Ishikawa (cell line): ENCODE data around the gene HYAL1.

Experiments
- CEBPB ChIP-seq: IDR thresholded peaks from 2 replicates; pipeline ENCODE4 v1.6.1; 2012
- CREB1 ChIP-seq: IDR thresholded peaks from 2 replicates; pipeline ENCODE4 v1.6.1; 2012; ENCODE audit warnings: low read depth
- EGR1 ChIP-seq: IDR thresholded peaks from 2 replicates; pipeline ENCODE4 v1.6.1; 2012
- EP300 ChIP-seq: IDR thresholded peaks from 2 replicates; pipeline ENCODE4 v1.6.1; 2012; ENCODE audit warnings: borderline replicate concordance
- FOXM1 ChIP-seq: IDR thresholded peaks from 2 replicates; pipeline ENCODE4 v1.6.1; 2012; ENCODE audit warnings: low read depth, borderline replicate concordance
- NFIC ChIP-seq: IDR thresholded peaks from 2 replicates; pipeline ENCODE4 v1.6.1; 2012
- RAD21 ChIP-seq: IDR thresholded peaks from 2 replicates; pipeline ENCODE4 v1.6.1; 2012; ENCODE audit warnings: low read depth
- TAF1 ChIP-seq: IDR thresholded peaks from 2 replicates; pipeline ENCODE4 v1.6.1; 2012; ENCODE audit warnings: low read depth, mild to moderate bottlenecking
- TCF12 ChIP-seq: IDR thresholded peaks from 2 replicates; pipeline ENCODE4 v1.6.1; 2012; ENCODE audit warnings: low read depth
- TEAD4 ChIP-seq: IDR thresholded peaks from 2 replicates; pipeline ENCODE4 v1.6.1; 2012
- YY1 ChIP-seq: IDR thresholded peaks from 2 replicates; pipeline ENCODE4 v1.6.1; 2012; ENCODE audit warnings: low read depth
- TF ChIP-seq, protein P1 (sequence below): IDR thresholded peaks from 2 replicates; pipeline ENCODE4 v1.6.1; 2012; ENCODE audit warnings: low read depth, mild to moderate bottlenecking
- TF ChIP-seq, protein P2 (sequence below): IDR thresholded peaks from 2 replicates; pipeline ENCODE4 v1.6.1; 2012
- TF ChIP-seq, protein P3 (sequence below): IDR thresholded peaks from 2 replicates; pipeline ENCODE4 v1.6.1; 2012

DNA sequence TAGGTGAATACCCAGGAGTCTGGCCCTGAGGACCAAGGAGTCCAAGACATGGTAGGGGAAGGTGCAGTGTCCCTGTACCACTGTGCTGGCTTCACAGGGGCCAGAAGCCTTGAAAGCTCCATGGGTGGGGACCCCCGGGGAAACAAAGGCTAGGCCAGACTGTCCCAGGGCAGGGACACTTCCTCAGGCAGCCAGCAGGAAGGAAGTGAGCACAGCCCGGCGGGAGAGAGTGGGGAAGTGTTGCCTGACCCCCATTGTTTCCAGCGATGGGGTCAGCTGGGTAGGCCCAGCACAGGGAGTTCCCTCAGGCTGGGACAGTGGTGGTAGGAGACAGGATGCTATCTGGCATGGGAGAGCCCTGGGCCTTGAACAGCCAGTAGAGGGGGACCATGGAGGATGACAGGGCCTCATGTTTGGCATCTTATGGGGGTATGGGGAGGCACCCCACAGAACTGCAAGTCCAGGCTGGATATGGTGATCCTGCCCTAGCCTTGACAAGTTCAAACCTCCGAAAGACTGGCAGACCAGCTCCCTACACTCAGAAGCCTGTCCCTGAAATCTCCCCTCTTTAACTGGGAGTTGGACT, 20.3 kb upstream of the HYAL1 start:
- TF ChIP-seq, protein P1, sequence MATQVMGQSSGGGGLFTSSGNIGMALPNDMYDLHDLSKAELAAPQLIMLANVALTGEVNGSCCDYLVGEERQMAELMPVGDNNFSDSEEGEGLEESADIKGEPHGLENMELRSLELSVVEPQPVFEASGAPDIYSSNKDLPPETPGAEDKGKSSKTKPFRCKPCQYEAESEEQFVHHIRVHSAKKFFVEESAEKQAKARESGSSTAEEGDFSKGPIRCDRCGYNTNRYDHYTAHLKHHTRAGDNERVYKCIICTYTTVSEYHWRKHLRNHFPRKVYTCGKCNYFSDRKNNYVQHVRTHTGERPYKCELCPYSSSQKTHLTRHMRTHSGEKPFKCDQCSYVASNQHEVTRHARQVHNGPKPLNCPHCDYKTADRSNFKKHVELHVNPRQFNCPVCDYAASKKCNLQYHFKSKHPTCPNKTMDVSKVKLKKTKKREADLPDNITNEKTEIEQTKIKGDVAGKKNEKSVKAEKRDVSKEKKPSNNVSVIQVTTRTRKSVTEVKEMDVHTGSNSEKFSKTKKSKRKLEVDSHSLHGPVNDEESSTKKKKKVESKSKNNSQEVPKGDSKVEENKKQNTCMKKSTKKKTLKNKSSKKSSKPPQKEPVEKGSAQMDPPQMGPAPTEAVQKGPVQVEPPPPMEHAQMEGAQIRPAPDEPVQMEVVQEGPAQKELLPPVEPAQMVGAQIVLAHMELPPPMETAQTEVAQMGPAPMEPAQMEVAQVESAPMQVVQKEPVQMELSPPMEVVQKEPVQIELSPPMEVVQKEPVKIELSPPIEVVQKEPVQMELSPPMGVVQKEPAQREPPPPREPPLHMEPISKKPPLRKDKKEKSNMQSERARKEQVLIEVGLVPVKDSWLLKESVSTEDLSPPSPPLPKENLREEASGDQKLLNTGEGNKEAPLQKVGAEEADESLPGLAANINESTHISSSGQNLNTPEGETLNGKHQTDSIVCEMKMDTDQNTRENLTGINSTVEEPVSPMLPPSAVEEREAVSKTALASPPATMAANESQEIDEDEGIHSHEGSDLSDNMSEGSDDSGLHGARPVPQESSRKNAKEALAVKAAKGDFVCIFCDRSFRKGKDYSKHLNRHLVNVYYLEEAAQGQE: no peak
- TF ChIP-seq FOXM1 (no peak), TCF12 (no peak), TAF1 (no peak), NFIC (no peak), TEAD4 (no peak), EP300 (no peak), EGR1 (no peak), YY1 (no peak), RAD21 (no peak), CEBPB (no peak), CREB1 (no peak)
- TF ChIP-seq, protein P2, sequence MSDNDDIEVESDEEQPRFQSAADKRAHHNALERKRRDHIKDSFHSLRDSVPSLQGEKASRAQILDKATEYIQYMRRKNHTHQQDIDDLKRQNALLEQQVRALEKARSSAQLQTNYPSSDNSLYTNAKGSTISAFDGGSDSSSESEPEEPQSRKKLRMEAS: no peak
- TF ChIP-seq, protein P3, sequence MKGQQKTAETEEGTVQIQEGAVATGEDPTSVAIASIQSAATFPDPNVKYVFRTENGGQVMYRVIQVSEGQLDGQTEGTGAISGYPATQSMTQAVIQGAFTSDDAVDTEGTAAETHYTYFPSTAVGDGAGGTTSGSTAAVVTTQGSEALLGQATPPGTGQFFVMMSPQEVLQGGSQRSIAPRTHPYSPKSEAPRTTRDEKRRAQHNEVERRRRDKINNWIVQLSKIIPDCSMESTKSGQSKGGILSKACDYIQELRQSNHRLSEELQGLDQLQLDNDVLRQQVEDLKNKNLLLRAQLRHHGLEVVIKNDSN: no peak
